Keratinocyte (primary cell): Measurements from ENCODE around the gene RNF157.
"Not testable (repeated sequence)": the region's sequence is repeated elsewhere in the genome, so short reads cannot be mapped to it uniquely, and the experiment has no call there.

Source experiments
- EZH2 ChIP-seq: IDR thresholded peaks from one replicate; pipeline ENCODE4 v1.6.1; 2012; ENCODE audit warnings: inconsistent platforms, mild to moderate bottlenecking, low read length, moderate library complexity
- TF ChIP-seq, protein P1 (sequence below), 3 experiments: IDR thresholded peaks in 1 of 3; conservative IDR thresholded peaks in 1 of 3; optimal IDR thresholded peaks in 1 of 3; 2 replicates in 2 of 3; 3 replicates in 1 of 3; pipeline versions ENCODE3 to v1.5.1; 2011; ENCODE audit warnings: low read length in 3 of 3, mild to moderate bottlenecking in 3 of 3, moderate library complexity in 2 of 3, control low read depth in 1 of 3, inconsistent platforms in 1 of 3; ENCODE audit not compliant: insufficient read depth in 2 of 3; ENCODE audit errors: extremely low read depth in 1 of 3

DNA sequence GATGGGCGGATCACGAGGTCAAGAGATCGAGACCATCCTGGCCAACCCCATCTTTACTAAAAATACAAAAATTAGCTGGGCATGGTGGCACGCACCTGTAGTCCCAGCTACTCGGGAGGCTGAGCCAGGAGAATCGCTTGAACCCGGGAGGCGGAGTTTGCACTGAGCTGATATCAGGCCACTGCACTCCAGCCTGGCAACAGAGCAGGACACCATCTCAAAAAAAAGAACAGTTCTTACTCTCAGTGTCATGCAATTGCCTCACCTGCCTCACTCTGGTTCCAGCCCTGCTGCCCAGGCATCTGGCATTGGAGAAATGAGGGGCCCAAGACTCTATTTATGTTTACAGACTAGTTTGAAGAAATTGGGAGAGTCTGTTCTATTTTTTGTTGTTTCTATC lies 4.4 kb upstream of the RNF157 start:
- TF ChIP-seq, protein P1, sequence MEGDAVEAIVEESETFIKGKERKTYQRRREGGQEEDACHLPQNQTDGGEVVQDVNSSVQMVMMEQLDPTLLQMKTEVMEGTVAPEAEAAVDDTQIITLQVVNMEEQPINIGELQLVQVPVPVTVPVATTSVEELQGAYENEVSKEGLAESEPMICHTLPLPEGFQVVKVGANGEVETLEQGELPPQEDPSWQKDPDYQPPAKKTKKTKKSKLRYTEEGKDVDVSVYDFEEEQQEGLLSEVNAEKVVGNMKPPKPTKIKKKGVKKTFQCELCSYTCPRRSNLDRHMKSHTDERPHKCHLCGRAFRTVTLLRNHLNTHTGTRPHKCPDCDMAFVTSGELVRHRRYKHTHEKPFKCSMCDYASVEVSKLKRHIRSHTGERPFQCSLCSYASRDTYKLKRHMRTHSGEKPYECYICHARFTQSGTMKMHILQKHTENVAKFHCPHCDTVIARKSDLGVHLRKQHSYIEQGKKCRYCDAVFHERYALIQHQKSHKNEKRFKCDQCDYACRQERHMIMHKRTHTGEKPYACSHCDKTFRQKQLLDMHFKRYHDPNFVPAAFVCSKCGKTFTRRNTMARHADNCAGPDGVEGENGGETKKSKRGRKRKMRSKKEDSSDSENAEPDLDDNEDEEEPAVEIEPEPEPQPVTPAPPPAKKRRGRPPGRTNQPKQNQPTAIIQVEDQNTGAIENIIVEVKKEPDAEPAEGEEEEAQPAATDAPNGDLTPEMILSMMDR (optimal IDR thresholded peaks at IDR 0.05 in 1 of 3, IDR thresholded peaks at IDR 0.05 in 1 of 3, conservative IDR thresholded peaks at IDR 0.05 in 1 of 3; ENCODE audit: extremely low read depth in 1 of 3, insufficient read depth in 2 of 3, low read length in 3 of 3) = not testable (repeated sequence)
- not testable (repeated sequence) for TF ChIP-seq EZH2
